ENCODE data around the gene MDK. TPM values are rescaled to one million over a fixed set of nuclear protein-coding genes. Genes with fewer than 3 reads are reported as not detected.
A peak's percentile ranks its signal among the peaks of the same experiment; 100 is the strongest.

The MDK gene
- total RNA-seq, 4 donors from 2014 or later = 5.4 to 62.6 (median 22.5) TPM

DNA sequence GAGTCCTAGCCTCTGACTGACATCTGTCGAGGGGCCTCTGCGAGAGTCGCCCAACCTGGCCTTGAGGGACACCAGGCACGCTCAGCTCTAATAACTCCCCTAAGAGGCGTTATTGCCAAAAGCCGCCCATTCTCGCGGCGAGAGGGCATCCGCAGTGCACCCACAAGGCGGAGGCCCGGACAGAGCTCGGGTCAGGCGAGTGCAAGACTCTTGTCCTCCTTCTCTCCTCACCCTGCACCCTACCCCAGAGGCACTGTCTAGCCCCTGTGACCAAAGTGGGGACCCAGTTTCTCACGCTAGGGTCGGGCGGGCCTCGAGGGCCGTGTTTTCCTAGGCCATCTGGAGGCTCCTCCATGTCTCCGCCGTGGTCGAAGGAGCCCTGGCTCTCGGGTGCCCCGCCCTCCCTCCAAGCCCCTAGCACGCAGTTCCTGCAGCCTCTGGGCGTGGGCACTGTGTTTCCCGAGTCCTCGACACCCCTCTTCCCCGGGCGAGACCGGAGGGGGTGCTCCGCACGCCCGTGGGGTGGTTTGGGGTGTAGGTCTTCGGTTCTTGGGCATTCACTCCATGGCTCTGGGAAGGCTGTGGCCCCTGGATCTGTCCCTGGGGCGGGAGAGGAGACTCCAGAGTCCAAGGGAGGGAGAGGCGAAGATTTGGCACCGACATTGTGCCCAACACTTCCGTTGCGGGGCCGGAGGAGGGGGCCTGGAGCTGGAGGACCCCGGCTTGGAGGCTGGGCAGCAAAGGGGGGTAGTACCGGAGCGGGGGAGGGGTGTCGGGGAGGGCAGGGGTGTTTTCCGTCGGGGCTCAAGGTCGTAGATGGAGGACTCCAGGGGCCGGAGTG lies 9.1 kb downstream of the MDK start:
- Histone ChIP-seq H3K4me1 (peaks cover 30 to 51% (median 39%) of the 10 kb centered on the region in 3 donors), H3K9me3 (no peaks in the 10 kb centered on the region), H3K27ac (no peak overlapping the region), H3K4me3 (peak overlapping the region in 2 of 4 donors; percentile 50 to 69), H3K36me3 (peaks cover 0 to 3% (median 0%) of the 10 kb centered on the region in 3 donors), H3K27me3 (peaks cover 22 to 75% (median 22%) of the 10 kb centered on the region in 4 donors)
- no peak for DNase-seq
- no peak for TF ChIP-seq POLR2A (IDR thresholded peaks at IDR 0.05)
- TF ChIP-seq, protein P1, sequence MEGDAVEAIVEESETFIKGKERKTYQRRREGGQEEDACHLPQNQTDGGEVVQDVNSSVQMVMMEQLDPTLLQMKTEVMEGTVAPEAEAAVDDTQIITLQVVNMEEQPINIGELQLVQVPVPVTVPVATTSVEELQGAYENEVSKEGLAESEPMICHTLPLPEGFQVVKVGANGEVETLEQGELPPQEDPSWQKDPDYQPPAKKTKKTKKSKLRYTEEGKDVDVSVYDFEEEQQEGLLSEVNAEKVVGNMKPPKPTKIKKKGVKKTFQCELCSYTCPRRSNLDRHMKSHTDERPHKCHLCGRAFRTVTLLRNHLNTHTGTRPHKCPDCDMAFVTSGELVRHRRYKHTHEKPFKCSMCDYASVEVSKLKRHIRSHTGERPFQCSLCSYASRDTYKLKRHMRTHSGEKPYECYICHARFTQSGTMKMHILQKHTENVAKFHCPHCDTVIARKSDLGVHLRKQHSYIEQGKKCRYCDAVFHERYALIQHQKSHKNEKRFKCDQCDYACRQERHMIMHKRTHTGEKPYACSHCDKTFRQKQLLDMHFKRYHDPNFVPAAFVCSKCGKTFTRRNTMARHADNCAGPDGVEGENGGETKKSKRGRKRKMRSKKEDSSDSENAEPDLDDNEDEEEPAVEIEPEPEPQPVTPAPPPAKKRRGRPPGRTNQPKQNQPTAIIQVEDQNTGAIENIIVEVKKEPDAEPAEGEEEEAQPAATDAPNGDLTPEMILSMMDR (IDR thresholded peaks at IDR 0.05) = no peak
- WGBS, 2 donors = 12 to 33% methylated on average over 8 to 23 of the region's 49 CpGs
- intact Hi-C loops (cut with DNase I) = no loop called here

DNA sequence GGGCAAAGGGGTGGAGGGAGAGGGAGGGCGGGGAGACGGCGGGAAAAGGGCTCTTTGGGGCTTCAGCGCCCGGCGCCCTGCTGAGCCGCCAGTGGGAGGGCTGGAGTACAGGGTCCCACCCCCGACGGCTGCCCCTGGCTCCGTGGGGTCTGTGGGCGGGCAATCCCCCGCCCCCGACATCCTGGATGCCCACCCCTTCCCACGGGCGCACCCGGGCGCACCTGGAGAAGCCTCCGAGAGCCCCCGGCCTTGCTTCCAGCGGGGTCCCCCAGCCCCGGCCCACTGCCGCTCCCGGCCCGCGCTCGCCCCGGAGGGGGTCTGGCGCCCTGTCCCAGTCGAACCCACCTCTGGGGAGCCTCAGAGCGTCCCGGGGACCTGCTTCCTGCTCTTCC lies 9.7 kb downstream of the MDK start:
- no peak for TF ChIP-seq POLR2A (IDR thresholded peaks at IDR 0.05)
- TF ChIP-seq, protein P1 (IDR thresholded peaks at IDR 0.05) = no peak
- intact Hi-C loops (cut with DNase I) = no loop called here
- 0% methylated on average over 3 of the region's 31 CpGs; no CpG with 5 or more reads in 1 of the 2 donors for WGBS, 2 donors
- Histone ChIP-seq H3K4me3 (peak overlapping the region in 3 of 4 donors; percentile 27 to 67 (median 50)), H3K27me3 (peaks cover 22 to 69% (median 22%) of the 10 kb centered on the region in 4 donors), H3K9me3 (no peaks in the 10 kb centered on the region), H3K27ac (no peak overlapping the region), H3K4me1 (peaks cover 30 to 51% (median 39%) of the 10 kb centered on the region in 3 donors), H3K36me3 (peaks cover 0 to 9% (median 0%) of the 10 kb centered on the region in 3 donors)
- no peak for DNase-seq

DNA sequence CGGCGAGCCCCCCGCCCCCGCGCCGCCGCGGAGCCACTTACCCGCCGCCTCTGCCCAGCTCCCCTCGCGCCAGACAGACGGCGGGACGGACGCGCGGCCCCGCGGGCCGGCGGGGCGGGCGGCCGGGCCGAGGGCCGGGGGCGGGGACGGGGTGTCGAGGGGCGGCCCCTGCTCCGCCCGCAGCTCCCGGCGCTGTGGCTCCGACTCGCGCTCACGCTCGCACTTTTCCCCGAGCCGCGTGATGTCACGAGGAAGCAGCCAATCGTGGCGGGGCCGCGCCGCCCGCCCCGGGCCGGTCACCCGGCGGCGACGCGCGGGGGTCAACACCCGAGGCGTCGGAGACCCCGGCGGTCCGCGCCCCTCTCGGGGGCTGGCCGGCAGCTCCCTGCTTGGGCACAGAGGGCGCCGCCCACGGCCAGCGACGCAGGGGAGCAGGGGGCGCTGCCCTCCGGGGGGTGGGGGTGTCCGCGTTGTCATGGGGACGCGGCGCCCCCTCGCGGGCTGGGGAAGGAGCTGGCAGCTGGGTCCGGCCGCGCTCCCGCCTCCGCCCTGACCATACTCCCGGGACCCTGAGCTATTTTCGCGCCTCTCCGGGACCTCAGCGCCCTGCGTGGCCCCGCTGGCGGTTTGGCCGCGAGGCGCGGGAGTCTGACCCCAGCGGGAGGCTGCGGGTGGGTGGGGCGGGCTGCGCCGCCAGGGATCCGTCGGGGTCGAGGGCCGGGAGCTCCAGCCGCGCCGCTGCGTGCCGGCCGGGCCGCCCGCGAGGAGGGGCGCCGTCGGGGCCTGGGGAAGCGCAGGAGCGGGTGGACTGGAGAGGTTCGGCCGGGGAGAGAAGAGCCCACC lies 10.3 kb downstream of the MDK start, which contains the start of gene CHRM4:
Gene CHRM4, minus strand, starts transcription at position 199 of the 843 bp plus-strand sequence. CDS start 5,219 bp downstream, outside the sequence.
- Histone ChIP-seq H3K4me1 (peaks cover 30 to 51% (median 39%) of the 10 kb centered on the region in 3 donors), H3K4me3 (peak within 1 kb of the TSS; percentile 21 to 69 (median 38)), H3K27ac (no peak within 1 kb of the TSS), H3K9me3 (no peaks in the 10 kb centered on the region), H3K36me3 (peaks cover 0 to 16% (median 0%) of the 10 kb centered on the region in 3 donors), H3K27me3 (peaks cover 22 to 63% (median 22%) of the 10 kb centered on the region in 4 donors)
- no CpG with 5 or more reads among the region's 123 CpGs for WGBS, 2 donors
- no peak for TF ChIP-seq POLR2A (IDR thresholded peaks at IDR 0.05)
- TF ChIP-seq, protein P1 (IDR thresholded peaks at IDR 0.05) = no peak
- intact Hi-C loops (cut with DNase I) = no loop called here
- DNase-seq = no peak

DNA sequence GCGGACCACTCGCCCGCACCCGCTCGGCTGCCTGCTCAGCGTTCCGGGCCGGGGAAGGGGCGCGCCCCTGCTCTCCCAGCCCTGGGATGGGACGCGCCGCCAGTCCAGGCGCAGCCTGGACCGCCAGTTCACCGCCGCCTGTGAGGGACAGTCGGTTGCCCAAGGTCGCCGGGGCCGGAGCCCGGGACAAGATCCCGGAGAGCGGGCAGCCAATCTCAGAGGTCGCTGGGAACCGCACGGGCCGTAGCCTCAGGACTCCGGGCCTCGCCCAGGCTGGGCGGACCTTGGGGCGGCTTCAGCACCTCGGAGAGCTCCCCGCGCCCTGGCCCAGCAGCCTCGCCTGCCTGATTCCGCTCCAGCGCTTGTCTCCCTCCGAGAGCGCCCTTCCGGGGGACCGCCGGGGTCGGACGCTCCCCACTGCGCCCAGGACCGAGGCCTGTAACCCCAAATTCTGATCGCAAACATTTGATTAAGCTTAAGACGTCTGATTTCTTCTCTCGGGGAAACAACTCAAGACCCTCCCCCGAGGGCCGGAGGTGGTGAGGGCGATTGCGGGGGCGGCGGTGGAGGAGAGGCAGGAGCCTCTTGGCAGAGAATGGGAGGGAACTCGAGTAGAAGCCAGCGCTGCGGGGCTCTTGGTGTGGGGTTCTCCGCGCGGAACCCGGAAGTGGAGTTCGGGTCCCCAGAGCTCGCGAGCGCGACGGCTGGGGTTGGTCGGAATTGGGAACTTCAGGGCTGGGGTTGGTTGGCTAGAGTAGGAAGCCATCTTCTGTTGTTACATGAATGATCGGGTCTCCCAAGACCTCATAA lies 11.2 kb downstream of the MDK start:
- whole genome bisulfite sequencing, 2 donors = 14 to 23% methylated on average over 3 to 19 of the region's 71 CpGs
- peaks cover 19 to 54% (median 22%) of the 10 kb centered on the region in 4 donors for H3K27me3 ChIP-seq
- no peaks in the 10 kb centered on the region for H3K9me3 ChIP-seq
- no peak for TF ChIP-seq POLR2A (IDR thresholded peaks at IDR 0.05)
- TF ChIP-seq, protein P1 (IDR thresholded peaks at IDR 0.05) = no peak
- H3K4me1 ChIP-seq = peaks cover 30 to 50% (median 39%) of the 10 kb centered on the region in 3 donors
- H3K4me3 ChIP-seq = peak overlapping the region; percentile 21 to 67 (median 38)
- no peak overlapping the region for H3K27ac ChIP-seq
- intact Hi-C loops (cut with DNase I) = no loop called here
- no peak for DNase-seq
- H3K36me3 ChIP-seq = peaks cover 0 to 24% (median 0%) of the 10 kb centered on the region in 3 donors
